ENCODE data around the gene NSUN7.

DNA sequence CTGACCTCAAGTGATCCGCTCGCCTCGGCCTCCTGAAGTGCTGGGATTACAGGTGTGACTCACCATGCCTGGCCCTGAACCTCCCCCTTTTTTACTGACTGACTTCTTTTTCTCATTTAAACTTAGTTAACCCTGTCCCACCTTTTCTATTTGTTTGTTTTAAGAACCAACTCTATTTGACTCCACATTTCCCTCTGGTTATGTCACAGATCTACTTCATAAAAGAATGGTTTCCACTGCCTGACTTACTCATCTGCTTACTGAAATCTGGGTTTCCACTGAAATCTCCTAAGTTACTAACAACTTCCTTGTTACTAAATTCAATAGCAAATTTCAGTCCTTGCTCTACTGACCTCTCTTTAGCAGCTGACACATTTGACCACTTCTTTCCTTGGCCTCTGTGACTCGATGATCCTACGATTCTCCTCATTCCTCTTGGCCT lies 28.0 kb upstream of the NSUN7 start:
- TF ChIP-seq, protein P1, sequence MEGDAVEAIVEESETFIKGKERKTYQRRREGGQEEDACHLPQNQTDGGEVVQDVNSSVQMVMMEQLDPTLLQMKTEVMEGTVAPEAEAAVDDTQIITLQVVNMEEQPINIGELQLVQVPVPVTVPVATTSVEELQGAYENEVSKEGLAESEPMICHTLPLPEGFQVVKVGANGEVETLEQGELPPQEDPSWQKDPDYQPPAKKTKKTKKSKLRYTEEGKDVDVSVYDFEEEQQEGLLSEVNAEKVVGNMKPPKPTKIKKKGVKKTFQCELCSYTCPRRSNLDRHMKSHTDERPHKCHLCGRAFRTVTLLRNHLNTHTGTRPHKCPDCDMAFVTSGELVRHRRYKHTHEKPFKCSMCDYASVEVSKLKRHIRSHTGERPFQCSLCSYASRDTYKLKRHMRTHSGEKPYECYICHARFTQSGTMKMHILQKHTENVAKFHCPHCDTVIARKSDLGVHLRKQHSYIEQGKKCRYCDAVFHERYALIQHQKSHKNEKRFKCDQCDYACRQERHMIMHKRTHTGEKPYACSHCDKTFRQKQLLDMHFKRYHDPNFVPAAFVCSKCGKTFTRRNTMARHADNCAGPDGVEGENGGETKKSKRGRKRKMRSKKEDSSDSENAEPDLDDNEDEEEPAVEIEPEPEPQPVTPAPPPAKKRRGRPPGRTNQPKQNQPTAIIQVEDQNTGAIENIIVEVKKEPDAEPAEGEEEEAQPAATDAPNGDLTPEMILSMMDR (IDR thresholded peaks at IDR 0.05; ENCODE audit: low read depth, low read length, poor library complexity, severe bottlenecking) = no peak
- no peak for TF ChIP-seq EZH2phosphoT487 (IDR thresholded peaks at IDR 0.05; ENCODE audit: borderline replicate concordance, low read length)
